MM.1S (cell line): Measurements from ENCODE around the gene NUMB.

Experiments used
- DNase-seq: peaks from one replicate; pipeline ENCODE4 v3.0.0-alpha.2; 2015
- H2AFZ ChIP-seq: fragments of 300-600 bp; sonication (generic); 2 replicates; pipeline ENCODE4 v1.6.0; 2016; ENCODE audit warnings: antibody characterized with exemption, low read length
- H3F3A ChIP-seq: fragments of 300-600 bp; sonication (generic); 2 replicates; pipeline ENCODE4 v1.6.1; 2016; ENCODE audit warnings: mild to moderate bottlenecking, antibody characterized with exemption, low read length, moderate library complexity, mixed read lengths; ENCODE audit not compliant: insufficient read depth
- H3K27ac ChIP-seq: fragments of 300-600 bp; sonication (generic); 2 replicates; pipeline ENCODE4 v1.5.1; 2016; ENCODE audit warnings: mild to moderate bottlenecking, low read length
- H3K27me3 ChIP-seq: fragments of 300-600 bp; sonication (generic); replicated peaks from 2 replicates; pipeline ENCODE4 v1.6.0; 2016; ENCODE audit warnings: low read length; ENCODE audit not compliant: insufficient read depth
- H3K36me3 ChIP-seq: fragments of 300-600 bp; sonication (generic); replicated peaks from 2 replicates; pipeline ENCODE4 v1.6.1; 2016; ENCODE audit warnings: mild to moderate bottlenecking, low read length, mixed read lengths; ENCODE audit not compliant: insufficient read depth
- H3K4me1 ChIP-seq: fragments of 300-600 bp; sonication (generic); 2 replicates; pipeline ENCODE4 v1.6.1; 2016; ENCODE audit warnings: low read length, mixed read lengths
- H3K4me2 ChIP-seq: fragments of 300-600 bp; sonication (generic); 2 replicates; pipeline ENCODE4 v1.6.0; 2016; ENCODE audit warnings: low read depth, low read length
- H3K4me3 ChIP-seq: fragments of 300-600 bp; sonication (generic); 2 replicates; pipeline ENCODE4 v1.5.1; 2016; ENCODE audit warnings: low read length, mixed read lengths
- H3K79me2 ChIP-seq: fragments of 300-600 bp; sonication (generic); 2 replicates; pipeline ENCODE4 v1.6.1; 2016; ENCODE audit warnings: mixed run types, low read length, mixed read lengths
- H3K9ac ChIP-seq: fragments of 300-600 bp; sonication (generic); 2 replicates; pipeline ENCODE4 v1.6.1; 2016; ENCODE audit warnings: low read length, mixed read lengths
- H3K9me2 ChIP-seq: fragments of 300-600 bp; sonication (generic); replicated peaks from 2 replicates; pipeline ENCODE4 v1.6.1; 2016; ENCODE audit warnings: mild to moderate bottlenecking, low read length, mixed read lengths; ENCODE audit not compliant: insufficient read depth
- H3K9me3 ChIP-seq: fragments of 300-600 bp; sonication (generic); replicated peaks from 2 replicates; pipeline ENCODE4 v1.6.1; 2016; ENCODE audit warnings: mild to moderate bottlenecking, low read length, mixed read lengths; ENCODE audit not compliant: insufficient read depth
- H4K20me1 ChIP-seq: fragments of 300-600 bp; sonication (generic); 2 replicates; pipeline ENCODE4 v1.6.1; 2016; ENCODE audit warnings: mild to moderate bottlenecking, low read length, moderate library complexity, mixed read lengths; ENCODE audit not compliant: insufficient read depth
- CTCF ChIP-seq: fragments of 300-600 bp; sonication (generic); IDR thresholded peaks from 2 replicates; pipeline ENCODE4 v1.5.1; 2016; ENCODE audit warnings: antibody characterized with exemption, low read length, mixed read lengths
- EZH2 ChIP-seq: fragments of 300-600 bp; sonication (generic); optimal IDR thresholded peaks from 2 replicates; pipeline ENCODE3; 2017; ENCODE audit warnings: low read depth, mild to moderate bottlenecking, antibody characterized with exemption, low read length, mixed read lengths
- EZH2phosphoT487 ChIP-seq: fragments of 300-600 bp; sonication (generic); IDR thresholded peaks from 2 replicates; pipeline ENCODE4 v1.6.1; 2018; ENCODE audit warnings: antibody characterized with exemption, low read length

NUMB gene

GRCh38 chr14:73267474-73267873 is 190.9 kb downstream of the NUMB start:
- H3K9me3 ChIP-seq = no peaks in the 10 kb centered on the region
- DNase-seq = no peak
- no peak overlapping the region for H2AFZ ChIP-seq
- no peak overlapping the region for H3K27ac ChIP-seq
- no peak overlapping the region for H3K4me2 ChIP-seq
- no peak overlapping the region for H3K4me3 ChIP-seq
- no peaks in the 10 kb centered on the region for H3F3A ChIP-seq
- H3K9me2 ChIP-seq = no peaks in the 10 kb centered on the region
- H3K9ac ChIP-seq = no peak overlapping the region
- no peaks in the 10 kb centered on the region for H3K36me3 ChIP-seq
- no peaks in the 10 kb centered on the region for H3K79me2 ChIP-seq
- no peak for TF ChIP-seq CTCF
- no peak for TF ChIP-seq EZH2
- no peak for TF ChIP-seq EZH2phosphoT487
- no peaks in the 10 kb centered on the region for H3K27me3 ChIP-seq
- no peaks in the 10 kb centered on the region for H3K4me1 ChIP-seq
- no peaks in the 10 kb centered on the region for H4K20me1 ChIP-seq

- H3K36me3 ChIP-seq = no peaks in the 10 kb centered on the region
- H3K79me2 ChIP-seq = no peaks in the 10 kb centered on the region
- H3K27ac ChIP-seq = no peak overlapping the region
- H3K4me3 ChIP-seq = no peak overlapping the region
- no peaks in the 10 kb centered on the region for H3F3A ChIP-seq
- no peaks in the 10 kb centered on the region for H3K9me3 ChIP-seq
- H3K9ac ChIP-seq = no peak overlapping the region
- H4K20me1 ChIP-seq = no peaks in the 10 kb centered on the region
- no peaks in the 10 kb centered on the region for H3K9me2 ChIP-seq
- TF ChIP-seq EZH2 (no peak), CTCF (no peak)
- H3K4me1 ChIP-seq = no peaks in the 10 kb centered on the region
- no peak for DNase-seq
- no peak overlapping the region for H3K4me2 ChIP-seq
- H3K27me3 ChIP-seq = no peaks in the 10 kb centered on the region
- H2AFZ ChIP-seq = no peak overlapping the region
Measured at GRCh38 chr14:73266317-73266716, 192.0 kb downstream of the NUMB start.

GRCh38 chr14:73265721-73266046 is 192.7 kb downstream of the NUMB start:
- no peak for TF ChIP-seq CTCF
- TF ChIP-seq EZH2phosphoT487 = no peak
- no peak for TF ChIP-seq EZH2
- H2AFZ ChIP-seq = no peak overlapping the region
- H3K9me3 ChIP-seq = no peaks in the 10 kb centered on the region
- H3K4me2 ChIP-seq = no peak overlapping the region
- no peak overlapping the region for H3K4me3 ChIP-seq
- H4K20me1 ChIP-seq = no peaks in the 10 kb centered on the region
- H3K36me3 ChIP-seq = no peaks in the 10 kb centered on the region
- H3K9me2 ChIP-seq = no peaks in the 10 kb centered on the region
- H3K27me3 ChIP-seq = no peaks in the 10 kb centered on the region
- H3F3A ChIP-seq = no peaks in the 10 kb centered on the region
- no peaks in the 10 kb centered on the region for H3K4me1 ChIP-seq
- DNase-seq = no peak
- no peak overlapping the region for H3K9ac ChIP-seq
- H3K27ac ChIP-seq = no peak overlapping the region
- no peaks in the 10 kb centered on the region for H3K79me2 ChIP-seq
